H9 (cell line): ENCODE data around the gene KRT24. TPM values are rescaled to one million over a fixed set of nuclear protein-coding genes. Genes with fewer than 3 reads are reported as not detected.

Experiments
- DNase-seq: peaks from one replicate; pipeline ENCODE4 v3.0.0-alpha.2; 2017
- H2AFZ ChIP-seq: one replicate; pipeline ENCODE4 v1.6.1; 2013; ENCODE audit warnings: mild to moderate bottlenecking, low read length, control low read depth, moderate library complexity
- H2AK5ac ChIP-seq: 2 replicates; pipeline ENCODE4 v1.6.1; 2013; ENCODE audit warnings: low read length, control low read depth, mixed read lengths; ENCODE audit not compliant: insufficient read length
- H2BK120ac ChIP-seq: one replicate; pipeline ENCODE4 v1.6.1; 2013; ENCODE audit warnings: low read depth, mild to moderate bottlenecking, low read length, control low read depth, inconsistent platforms; ENCODE audit not compliant: poor library complexity, severe bottlenecking
- H2BK12ac ChIP-seq: 2 replicates; pipeline ENCODE4 v1.6.1; 2013; ENCODE audit warnings: low read length, control low read depth, mixed read lengths, low read depth; ENCODE audit not compliant: insufficient read length
- H2BK15ac ChIP-seq: 2 replicates; pipeline ENCODE4 v1.6.1; 2013; ENCODE audit warnings: low read depth, low read length, control low read depth
- H2BK20ac ChIP-seq: one replicate; pipeline ENCODE4 v1.6.1; 2013; ENCODE audit warnings: low read depth, mild to moderate bottlenecking, low read length, control low read depth, inconsistent platforms; ENCODE audit not compliant: poor library complexity, severe bottlenecking
- H2BK5ac ChIP-seq: 2 replicates; pipeline ENCODE4 v1.6.1; 2013; ENCODE audit warnings: low read length, control low read depth, mixed read lengths; ENCODE audit not compliant: insufficient read length
- H3K14ac ChIP-seq: 2 replicates; pipeline ENCODE4 v1.6.1; 2013; ENCODE audit warnings: low read length, control low read depth; ENCODE audit not compliant: insufficient read depth
- H3K18ac ChIP-seq: 2 replicates; pipeline ENCODE4 v1.6.1; 2013; ENCODE audit warnings: low read depth, mild to moderate bottlenecking, mixed read lengths, low read length, control low read depth; ENCODE audit not compliant: insufficient read length
- H3K23ac ChIP-seq: 2 replicates; pipeline ENCODE4 v1.6.1; 2013; ENCODE audit warnings: low read length, control low read depth, mixed read lengths, low read depth; ENCODE audit not compliant: insufficient read length
- H3K23me2 ChIP-seq: 2 replicates; pipeline ENCODE4 v1.6.1; 2013; ENCODE audit warnings: low read depth, mild to moderate bottlenecking, mixed read lengths, low read length, control low read depth; ENCODE audit not compliant: insufficient read length, poor library complexity, severe bottlenecking
- H3K27ac ChIP-seq: 2 replicates; pipeline ENCODE4 v1.5.1; 2013; ENCODE audit warnings: low read length, control low read depth, mixed read lengths, low read depth; ENCODE audit not compliant: insufficient read length
- H3K27me3 ChIP-seq: 2 replicates; pipeline ENCODE4 v1.6.1; 2013; ENCODE audit warnings: low read length, control low read depth, inconsistent platforms; ENCODE audit not compliant: insufficient read depth
- H3K4ac ChIP-seq: 2 replicates; pipeline ENCODE4 v1.6.1; 2013; ENCODE audit warnings: low read depth, mild to moderate bottlenecking, control low read depth, inconsistent platforms, low read length, moderate library complexity
- H3K4me1 ChIP-seq: 2 replicates; pipeline ENCODE4 v1.6.1; 2013; ENCODE audit warnings: low read length, control low read depth, inconsistent platforms; ENCODE audit not compliant: insufficient read depth
- H3K4me2 ChIP-seq: 2 replicates; pipeline ENCODE4 v1.6.1; 2013; ENCODE audit warnings: low read length, control low read depth, mixed read lengths; ENCODE audit not compliant: insufficient read length, insufficient read depth
- H3K56ac ChIP-seq: 2 replicates; pipeline ENCODE4 v1.6.1; 2013; ENCODE audit warnings: low read depth, mild to moderate bottlenecking, mixed read lengths, low read length, control low read depth; ENCODE audit not compliant: insufficient read length
- H3K79me1 ChIP-seq: 2 replicates; pipeline ENCODE4 v1.6.1; 2013; ENCODE audit warnings: low read depth, mild to moderate bottlenecking, moderate library complexity, low read length, control low read depth, inconsistent platforms; ENCODE audit not compliant: insufficient read depth, poor library complexity, severe bottlenecking
- H3K79me2 ChIP-seq: 2 replicates; pipeline ENCODE4 v1.6.1; 2013; ENCODE audit warnings: low read length, control low read depth, inconsistent platforms; ENCODE audit not compliant: insufficient read depth
- H3K9ac ChIP-seq: 2 replicates; pipeline ENCODE4 v1.6.1; 2013; ENCODE audit warnings: low read length, control low read depth, mixed read lengths; ENCODE audit not compliant: insufficient read length; ENCODE audit errors: extremely low read depth
- H3K9me3 ChIP-seq: one replicate; pipeline ENCODE4 v1.6.1; 2013; ENCODE audit warnings: low read depth, low read length, inconsistent platforms; ENCODE audit not compliant: control insufficient read depth
- H3T11ph ChIP-seq: one replicate; pipeline ENCODE4 v1.6.1; 2013; ENCODE audit warnings: mild to moderate bottlenecking, low read length, control low read depth, inconsistent platforms
- H4K20me1 ChIP-seq: one replicate; pipeline ENCODE4 v1.6.1; 2013; ENCODE audit not compliant: control insufficient read depth, insufficient read length, insufficient read depth
- H4K5ac ChIP-seq: 2 replicates; pipeline ENCODE4 v1.6.1; 2013; ENCODE audit warnings: low read depth, mild to moderate bottlenecking, mixed read lengths, low read length, control low read depth; ENCODE audit not compliant: insufficient read length
- H4K8ac ChIP-seq: replicated peaks from 2 replicates; pipeline ENCODE4 v1.6.1; 2013; ENCODE audit warnings: low read length, control low read depth, mixed read lengths, low read depth; ENCODE audit not compliant: insufficient read length
- H4K91ac ChIP-seq: 2 replicates; pipeline ENCODE4 v1.6.1; 2013; ENCODE audit warnings: low read depth, mild to moderate bottlenecking, moderate library complexity, mixed read lengths, low read length, control low read depth; ENCODE audit not compliant: insufficient read length
- H3K27ac Mint-ChIP-seq, 3 experiments: 2 replicates in 2 of 3; 3 replicates in 1 of 3; pipeline ENCODE4 v1.8.0; 2020 to 2021; ENCODE audit warnings: mixed read lengths in 3 of 3, mild to moderate bottlenecking in 1 of 3, moderate library complexity in 1 of 3
- H3K27me3 Mint-ChIP-seq: 2 replicates; pipeline ENCODE4 v1.8.0; 2021; ENCODE audit warnings: low read depth, mild to moderate bottlenecking, moderate library complexity, mixed read lengths
- H3K36me3 Mint-ChIP-seq, 3 experiments: 2 replicates in 2 of 3; 3 replicates in 1 of 3; pipeline ENCODE4 v1.8.0; 2020 to 2021; ENCODE audit warnings: low read depth in 3 of 3, mixed read lengths in 3 of 3; ENCODE audit not compliant: insufficient read depth in 1 of 3
- H3K4me1 Mint-ChIP-seq, 2 experiments: 2 replicates each; pipeline ENCODE4 v1.8.0; 2020; ENCODE audit warnings: mixed read lengths in 2 of 2
- H3K4me3 Mint-ChIP-seq, 2 experiments: 2 replicates in 1 of 2; 3 replicates in 1 of 2; pipeline ENCODE4 v1.8.0; 2020 to 2021; ENCODE audit warnings: mild to moderate bottlenecking in 2 of 2, mixed read lengths in 2 of 2, moderate library complexity in 1 of 2
- H3K9me3 Mint-ChIP-seq, 2 experiments: 2 replicates in 1 of 2; 3 replicates in 1 of 2; pipeline ENCODE4 v1.8.0; 2020; ENCODE audit warnings: mild to moderate bottlenecking in 2 of 2, mixed read lengths in 2 of 2, moderate library complexity in 1 of 2
- WGBS: extraction: QIAGEN DNeasy Blood & Tissue Kit; methylation state at CpG from one replicate; pipeline ENCODE4 v1.1.7; 2013; ENCODE audit warnings: missing lambda C conversion rate, low lambda C conversion rate, mixed read lengths; ENCODE audit not compliant: insufficient read length; ENCODE audit errors: extremely low coverage; 5-methylcytosine and 5-hydroxymethylcytosine counted together
- total RNA-seq: library from RNA; stranded (reverse); gene quantifications from 2 replicates; pipeline ENCODE4 v1.2.1, GENCODE V29; 2021
- TF ChIP-seq, protein P1 (sequence below): fragments of 200-600 bp; sonication (generic); conservative IDR thresholded peaks from 3 replicates; pipeline ENCODE4 v1.8.0; 2021; ENCODE audit warnings: antibody characterized with exemption, mild to moderate bottlenecking

The KRT24 gene
- total RNA-seq, 1 experiment from 2014 or later, result not detected

DNA sequence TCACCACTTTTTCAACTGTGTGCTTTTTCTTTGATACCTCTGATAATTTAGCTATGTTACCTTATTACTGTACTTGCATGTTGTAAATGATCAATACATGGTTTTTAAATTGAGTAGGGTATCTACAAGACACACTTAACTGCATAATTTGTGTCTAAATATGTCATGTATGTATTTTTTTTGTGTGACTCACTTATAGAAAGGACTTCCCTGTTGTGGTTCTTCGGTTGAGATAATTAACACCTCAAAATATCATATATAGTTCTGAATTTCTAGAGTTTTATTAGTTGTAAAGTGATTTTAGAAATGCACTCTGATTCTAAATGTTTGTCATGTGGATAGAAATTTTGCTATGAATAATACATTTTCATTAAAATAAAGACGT, 24.0 kb downstream of the KRT24 start:
- Mint-ChIP-seq H3K27me3 (peaks cover 17% of the 10 kb centered on the region), H3K27ac (no peak overlapping the region), H3K4me1 (no peaks in the 10 kb centered on the region), H3K9me3 (no peaks in the 10 kb centered on the region), H3K36me3 (no peaks in the 10 kb centered on the region), H3K4me3 (no peak overlapping the region)
- H3K4ac ChIP-seq, result no peak overlapping the region
- no peak overlapping the region for H2BK120ac ChIP-seq
- no peak overlapping the region for H2BK20ac ChIP-seq
- H3K9me3 ChIP-seq, result no peaks in the 10 kb centered on the region
- H3K27me3 ChIP-seq, result no peaks in the 10 kb centered on the region
- no peak overlapping the region for H4K8ac ChIP-seq
- no peak overlapping the region for H3K23ac ChIP-seq
- no CpG with 5 or more reads among the region's 2 CpGs for WGBS
- H2BK5ac ChIP-seq, result no peak overlapping the region
- H3K9ac ChIP-seq, result no peak overlapping the region
- H3K56ac ChIP-seq, result no peak overlapping the region
- no peak overlapping the region for H3K18ac ChIP-seq
- no peak overlapping the region for H2BK15ac ChIP-seq
- H3K79me1 ChIP-seq, result no peaks in the 10 kb centered on the region
- no peak overlapping the region for H3K4me2 ChIP-seq
- no peaks in the 10 kb centered on the region for H3K23me2 ChIP-seq
- H3K14ac ChIP-seq, result no peak overlapping the region
- H4K20me1 ChIP-seq, result no peaks in the 10 kb centered on the region
- H3K79me2 ChIP-seq, result no peaks in the 10 kb centered on the region
- H3T11ph ChIP-seq, result no peak overlapping the region
- no peaks in the 10 kb centered on the region for H3K4me1 ChIP-seq
- DNase-seq, result no peak
- TF ChIP-seq, protein P1, sequence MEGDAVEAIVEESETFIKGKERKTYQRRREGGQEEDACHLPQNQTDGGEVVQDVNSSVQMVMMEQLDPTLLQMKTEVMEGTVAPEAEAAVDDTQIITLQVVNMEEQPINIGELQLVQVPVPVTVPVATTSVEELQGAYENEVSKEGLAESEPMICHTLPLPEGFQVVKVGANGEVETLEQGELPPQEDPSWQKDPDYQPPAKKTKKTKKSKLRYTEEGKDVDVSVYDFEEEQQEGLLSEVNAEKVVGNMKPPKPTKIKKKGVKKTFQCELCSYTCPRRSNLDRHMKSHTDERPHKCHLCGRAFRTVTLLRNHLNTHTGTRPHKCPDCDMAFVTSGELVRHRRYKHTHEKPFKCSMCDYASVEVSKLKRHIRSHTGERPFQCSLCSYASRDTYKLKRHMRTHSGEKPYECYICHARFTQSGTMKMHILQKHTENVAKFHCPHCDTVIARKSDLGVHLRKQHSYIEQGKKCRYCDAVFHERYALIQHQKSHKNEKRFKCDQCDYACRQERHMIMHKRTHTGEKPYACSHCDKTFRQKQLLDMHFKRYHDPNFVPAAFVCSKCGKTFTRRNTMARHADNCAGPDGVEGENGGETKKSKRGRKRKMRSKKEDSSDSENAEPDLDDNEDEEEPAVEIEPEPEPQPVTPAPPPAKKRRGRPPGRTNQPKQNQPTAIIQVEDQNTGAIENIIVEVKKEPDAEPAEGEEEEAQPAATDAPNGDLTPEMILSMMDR, result no peak
- no peak overlapping the region for H4K5ac ChIP-seq
- H4K91ac ChIP-seq, result no peak overlapping the region
- H2AK5ac ChIP-seq, result no peak overlapping the region
- no peak overlapping the region for H2BK12ac ChIP-seq
- no peak overlapping the region for H3K27ac ChIP-seq
- H2AFZ ChIP-seq, result no peak overlapping the region
